Measurements from ENCODE around the gene VPS11.

DNA sequence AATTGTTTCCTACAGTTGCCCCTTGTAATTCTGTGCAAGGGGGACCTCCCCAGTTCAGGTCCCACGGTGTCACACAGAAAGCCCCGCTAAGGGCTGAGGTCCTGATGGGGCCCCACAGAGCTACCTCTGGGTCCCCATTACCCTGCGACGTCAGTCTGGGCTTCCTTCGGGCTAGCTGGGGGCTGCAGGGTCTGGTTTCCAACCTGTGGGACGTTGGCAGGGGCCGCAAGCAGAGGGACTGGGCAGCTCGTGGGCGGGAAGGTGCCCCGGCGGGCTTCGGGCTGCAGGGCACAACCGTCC is 37.6 kb upstream of the VPS11 start:
- TF ChIP-seq, protein P1, sequence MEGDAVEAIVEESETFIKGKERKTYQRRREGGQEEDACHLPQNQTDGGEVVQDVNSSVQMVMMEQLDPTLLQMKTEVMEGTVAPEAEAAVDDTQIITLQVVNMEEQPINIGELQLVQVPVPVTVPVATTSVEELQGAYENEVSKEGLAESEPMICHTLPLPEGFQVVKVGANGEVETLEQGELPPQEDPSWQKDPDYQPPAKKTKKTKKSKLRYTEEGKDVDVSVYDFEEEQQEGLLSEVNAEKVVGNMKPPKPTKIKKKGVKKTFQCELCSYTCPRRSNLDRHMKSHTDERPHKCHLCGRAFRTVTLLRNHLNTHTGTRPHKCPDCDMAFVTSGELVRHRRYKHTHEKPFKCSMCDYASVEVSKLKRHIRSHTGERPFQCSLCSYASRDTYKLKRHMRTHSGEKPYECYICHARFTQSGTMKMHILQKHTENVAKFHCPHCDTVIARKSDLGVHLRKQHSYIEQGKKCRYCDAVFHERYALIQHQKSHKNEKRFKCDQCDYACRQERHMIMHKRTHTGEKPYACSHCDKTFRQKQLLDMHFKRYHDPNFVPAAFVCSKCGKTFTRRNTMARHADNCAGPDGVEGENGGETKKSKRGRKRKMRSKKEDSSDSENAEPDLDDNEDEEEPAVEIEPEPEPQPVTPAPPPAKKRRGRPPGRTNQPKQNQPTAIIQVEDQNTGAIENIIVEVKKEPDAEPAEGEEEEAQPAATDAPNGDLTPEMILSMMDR (IDR thresholded peaks at IDR 0.05; ENCODE audit: low read depth, low read length) = no peak
- TF ChIP-seq MYC (IDR thresholded peaks at IDR 0.05; ENCODE audit: low read depth, low read length) (no peak), POLR2A (IDR thresholded peaks at IDR 0.05; ENCODE audit: extremely low read depth, insufficient read length) (no peak)

All from NB4 (cell line).